ENCODE measurements around the gene PLEKHA7. TPM values are rescaled to one million over a fixed set of nuclear protein-coding genes. Genes with fewer than 3 reads are reported as not detected.

Gene PLEKHA7
- total RNA-seq, result 15.2 TPM

GRCh38 chr11:17014321-17014832 lies at the start of gene PLEKHA7:
PLEKHA7 (minus strand) TSS chr11:17014414; CDS start chr11:17014401, 13 bp downstream.

GRCh38 chr11:16738193-16738946 lies 275.8 kb downstream of the PLEKHA7 start, which contains the start of gene C11orf58:
C11orf58 (plus strand) TSS chr11:16738647; CDS start chr11:16738779, 132 bp downstream.

Other genes with a start within 250 kb of the PLEKHA7 start
- 1,188 TPM for gene RPS13, start 63.3 kb upstream of the PLEKHA7 start, total RNA-seq
- gene PIK3C2A, start 193.6 kb upstream of the PLEKHA7 start, total RNA-seq, result 57.9 TPM